PC-9 (cell line): ENCODE results near the gene CAPZB. TPM values are rescaled to one million over a fixed set of nuclear protein-coding genes. Genes with fewer than 3 reads are reported as not detected.

Experiments
- BruUV-seq: library from RNA; stranded (reverse); fragments of 400-500 nt; replicated peaks from 2 replicates; lab custom pipeline; 2021; lab: Mats Ljungman, UMichigan
- CTCF ChIA-PET: fragments of 300-600 bp; sonication (Branson Sonifier 250); formaldehyde crosslinking; loops from one replicate; lab custom pipeline; 2022; ENCODE audit warnings: antibody characterized with exemption; lab: Charles Lee
- POLR2A ChIA-PET: fragments of 300-600 bp; sonication (Branson Sonifier 250); formaldehyde crosslinking; loops from one replicate; lab custom pipeline; 2022; ENCODE audit warnings: antibody characterized with exemption; ENCODE audit not compliant: unreplicated experiment; lab: Charles Lee
- DNase-seq, 2 experiments: peaks; one replicate each; pipeline versions ENCODE4 v3.0.0 to v3.0.0-alpha.2; 2015 to 2022; ENCODE audit warnings: mixed read lengths in 1 of 2
- H2AFZ ChIP-seq: fragments of 200-600 bp; sonication (generic); 2 replicates; pipeline ENCODE4 v1.8.1; 2017; ENCODE audit warnings: antibody characterized with exemption
- H3F3A ChIP-seq: fragments of 200-600 bp; sonication (generic); 2 replicates; pipeline ENCODE4 v1.8.1; 2017; ENCODE audit warnings: antibody characterized with exemption, mild to moderate bottlenecking, low read depth; ENCODE audit not compliant: insufficient read depth
- H3K27ac ChIP-seq: fragments of 200-600 bp; sonication (generic); 2 replicates; pipeline ENCODE4 v1.6.1; 2016; ENCODE audit warnings: mixed run types
- H3K27me3 ChIP-seq: fragments of 200-600 bp; sonication (generic); 2 replicates; pipeline ENCODE4 v1.6.1; 2016; ENCODE audit warnings: low read depth, mixed run types; ENCODE audit not compliant: insufficient read depth
- H3K36me3 ChIP-seq: fragments of 200-600 bp; sonication (generic); 2 replicates; pipeline ENCODE4 v1.6.1; 2016; ENCODE audit warnings: low read depth, mixed run types
- H3K4me1 ChIP-seq: fragments of 200-600 bp; sonication (generic); replicated peaks from 2 replicates; pipeline ENCODE4 v1.6.1; 2016; ENCODE audit warnings: mixed run types; ENCODE audit not compliant: insufficient read depth
- H3K4me2 ChIP-seq: fragments of 200-600 bp; sonication (generic); 2 replicates; pipeline ENCODE4 v1.6.1; 2017; ENCODE audit warnings: mixed run types
- H3K4me3 ChIP-seq: fragments of 200-600 bp; sonication (generic); 2 replicates; pipeline ENCODE4 v1.6.1; 2016; ENCODE audit warnings: mixed run types
- H3K79me2 ChIP-seq: fragments of 200-600 bp; sonication (generic); 2 replicates; pipeline ENCODE4 v1.6.1; 2017; ENCODE audit warnings: low read depth, mixed run types
- H3K9me2 ChIP-seq: fragments of 200-600 bp; sonication (generic); 2 replicates; pipeline ENCODE4 v1.8.1; 2017; ENCODE audit warnings: mild to moderate bottlenecking; ENCODE audit not compliant: insufficient read depth
- H3K9me3 ChIP-seq: fragments of 200-600 bp; sonication (generic); 2 replicates; pipeline ENCODE4 v1.8.1; 2016; ENCODE audit warnings: low read depth; ENCODE audit not compliant: insufficient read depth
- H4K20me1 ChIP-seq: fragments of 200-600 bp; sonication (generic); 2 replicates; pipeline ENCODE4 v1.8.1; 2017; ENCODE audit not compliant: insufficient read depth
- CTCF ChIP-seq: fragments of 200-600 bp; sonication (generic); conservative IDR thresholded peaks from 2 replicates; pipeline ENCODE4 v1.6.1; 2017; ENCODE audit warnings: mixed run types, antibody characterized with exemption, mild to moderate bottlenecking, moderate library complexity
- EZH2 ChIP-seq: fragments of 200-600 bp; sonication (generic); IDR thresholded peaks from 2 replicates; pipeline ENCODE4 v1.8.0; 2017; ENCODE audit warnings: antibody characterized with exemption, low read depth
- intact Hi-C: fragments of 100-400 bp; cut with micrococcal nuclease; formaldehyde crosslinking; loops from one replicate; pipeline ENCODE4 v1.10.0; 2022; ENCODE audit not compliant: unreplicated experiment
- total RNA-seq: library from RNA; stranded (reverse); gene quantifications from 2 replicates; pipeline ENCODE4 v1.2.3, GENCODE V29; 2021

CAPZB gene
- total RNA-seq, 1 experiment from 2014 or later = 222 TPM

GRCh38 chr1:19407494-19408096 is 77.7 kb downstream of the CAPZB start:
- TF ChIP-seq CTCF (no peak), EZH2 (no peak)
- Histone ChIP-seq H3K4me1 (no peaks in the 10 kb centered on the region), H3K4me3 (no peak overlapping the region), H2AFZ (no peak overlapping the region), H4K20me1 (peaks cover 11% of the 10 kb centered on the region), H3K27me3 (no peaks in the 10 kb centered on the region), H3K36me3 (no peaks in the 10 kb centered on the region), H3F3A (no peaks in the 10 kb centered on the region), H3K27ac (no peak overlapping the region), H3K9me2 (no peaks in the 10 kb centered on the region), H3K4me2 (no peak overlapping the region), H3K9me3 (no peaks in the 10 kb centered on the region), H3K79me2 (no peaks in the 10 kb centered on the region; the same call in 1 of the 2 replicates)
- no TSS peak for BruUV-seq
- no peak for DNase-seq
- intact Hi-C loops = no loop called here
- POLR2A ChIA-PET = no interaction called here
- CTCF ChIA-PET = no interaction called here

- Histone ChIP-seq H3K4me2 (no peak overlapping the region), H3K27ac (no peak overlapping the region), H3K27me3 (no peaks in the 10 kb centered on the region), H3K9me2 (no peaks in the 10 kb centered on the region), H3K36me3 (no peaks in the 10 kb centered on the region), H3K79me2 (no peaks in the 10 kb centered on the region; the same call in 1 of the 2 replicates), H4K20me1 (peaks cover 1% of the 10 kb centered on the region), H3K4me3 (no peak overlapping the region), H3K4me1 (no peaks in the 10 kb centered on the region), H3K9me3 (no peaks in the 10 kb centered on the region), H3F3A (no peaks in the 10 kb centered on the region), H2AFZ (no peak overlapping the region)
- CTCF ChIA-PET = no interaction called here
- POLR2A ChIA-PET = no interaction called here
- intact Hi-C loops = no loop called here
- BruUV-seq = no TSS peak
- no peak for DNase-seq
- no peak for TF ChIP-seq CTCF
- TF ChIP-seq EZH2 = no peak
These were observed 78.7 kb downstream of the CAPZB start for GRCh38 chr1:19406680-19407079.

GRCh38 chr1:19405761-19406487 is 79.4 kb downstream of the CAPZB start:
- no peaks in the 10 kb centered on the region; the same call in 1 of the 2 replicates for H3K79me2 ChIP-seq
- H3K9me3 ChIP-seq = no peaks in the 10 kb centered on the region
- no peaks in the 10 kb centered on the region for H3F3A ChIP-seq
- H4K20me1 ChIP-seq = no peaks in the 10 kb centered on the region; the same call in none of the 2 replicates
- BruUV-seq = no TSS peak
- no peak overlapping the region for H3K4me2 ChIP-seq
- no peaks in the 10 kb centered on the region for H3K36me3 ChIP-seq
- H3K27ac ChIP-seq = no peak overlapping the region
- H3K4me1 ChIP-seq = no peaks in the 10 kb centered on the region
- DNase-seq = no peak
- ChIA-PET CTCF (no interaction called here), POLR2A (interaction anchor here (0.6 to 0.7 kb wide), 3 partner anchors 7 to 806 kb away, joined by 3 to 6 read pairs (median 4); partner anchors contain the start of gene CAPZB)
- no peaks in the 10 kb centered on the region for H3K27me3 ChIP-seq
- no peak overlapping the region for H3K4me3 ChIP-seq
- TF ChIP-seq EZH2 (no peak), CTCF (no peak)
- H3K9me2 ChIP-seq = no peaks in the 10 kb centered on the region
- intact Hi-C loops = no loop called here
- H2AFZ ChIP-seq = no peak overlapping the region
